LNCaP clone FGC (cell line): ENCODE results near the gene WDR87.
A peak's percentile ranks its signal among the peaks of the same experiment; 100 is the strongest.

Experiments used
- DNase-seq: peaks from one replicate; pipeline ENCODE4 v3.0.0-alpha.2; 2011; ENCODE audit warnings: low read depth
- H3K4me3 ChIP-seq: 2 replicates; pipeline ENCODE4 v1.5.1; 2011; ENCODE audit warnings: mild to moderate bottlenecking, low read depth, low read length, control low read depth
- TF ChIP-seq, protein P1 (sequence below): IDR thresholded peaks from 2 replicates; pipeline ENCODE4 v1.5.1; 2012; ENCODE audit warnings: mild to moderate bottlenecking; ENCODE audit not compliant: control insufficient read depth, insufficient read depth; ENCODE audit errors: extremely low read depth

Gene WDR87

DNA sequence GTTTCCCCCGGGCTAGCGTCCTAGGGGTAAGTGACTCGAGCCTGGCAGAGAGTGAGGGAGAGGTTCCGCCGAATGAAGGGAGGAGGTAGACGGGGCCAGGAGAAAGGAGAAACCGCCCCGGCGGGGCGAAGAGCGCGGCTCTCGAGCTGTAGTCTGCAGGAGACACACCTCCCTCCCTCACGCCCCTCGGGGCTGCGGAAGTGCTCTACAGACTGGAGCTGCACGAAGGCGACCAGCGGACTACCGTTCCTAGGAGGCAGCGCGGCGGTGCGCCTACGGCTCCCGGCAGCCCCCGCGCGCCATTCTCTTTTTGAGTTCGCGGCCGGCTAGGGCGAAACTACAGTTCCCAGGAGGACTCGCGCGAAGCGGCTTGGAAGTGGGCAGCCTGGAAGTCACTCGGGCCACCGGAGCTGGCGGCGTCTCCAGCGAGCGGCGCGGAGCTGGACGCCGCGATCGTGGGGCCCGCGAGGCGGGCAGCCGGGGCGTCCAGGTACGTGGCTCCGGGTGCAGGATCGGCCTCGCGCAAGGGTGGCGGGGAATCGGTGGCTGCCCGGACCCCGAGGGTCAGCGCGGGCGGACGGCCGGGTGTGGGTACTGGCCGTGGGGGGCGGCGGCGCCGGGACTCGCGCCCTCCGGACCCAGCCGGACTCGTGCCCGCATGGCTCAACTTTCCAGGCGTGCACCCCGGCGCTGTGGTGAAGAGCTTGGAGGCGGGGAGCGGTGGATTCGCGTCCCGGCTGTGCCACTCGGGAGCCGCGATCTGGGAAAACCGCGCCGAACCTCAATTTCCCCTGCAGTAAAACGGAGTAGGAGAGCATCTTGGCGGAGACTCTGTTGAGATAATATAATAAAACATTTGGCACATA, 708 bp upstream of the WDR87 start, which contains the start of gene SIPA1L3:
Gene SIPA1L3 (plus strand): TSS at position 340 of the 866 bp plus-strand sequence. CDS start 174,358 bp downstream, outside the sequence.
- DNase-seq: peak; percentile 86
- TF ChIP-seq, protein P1, sequence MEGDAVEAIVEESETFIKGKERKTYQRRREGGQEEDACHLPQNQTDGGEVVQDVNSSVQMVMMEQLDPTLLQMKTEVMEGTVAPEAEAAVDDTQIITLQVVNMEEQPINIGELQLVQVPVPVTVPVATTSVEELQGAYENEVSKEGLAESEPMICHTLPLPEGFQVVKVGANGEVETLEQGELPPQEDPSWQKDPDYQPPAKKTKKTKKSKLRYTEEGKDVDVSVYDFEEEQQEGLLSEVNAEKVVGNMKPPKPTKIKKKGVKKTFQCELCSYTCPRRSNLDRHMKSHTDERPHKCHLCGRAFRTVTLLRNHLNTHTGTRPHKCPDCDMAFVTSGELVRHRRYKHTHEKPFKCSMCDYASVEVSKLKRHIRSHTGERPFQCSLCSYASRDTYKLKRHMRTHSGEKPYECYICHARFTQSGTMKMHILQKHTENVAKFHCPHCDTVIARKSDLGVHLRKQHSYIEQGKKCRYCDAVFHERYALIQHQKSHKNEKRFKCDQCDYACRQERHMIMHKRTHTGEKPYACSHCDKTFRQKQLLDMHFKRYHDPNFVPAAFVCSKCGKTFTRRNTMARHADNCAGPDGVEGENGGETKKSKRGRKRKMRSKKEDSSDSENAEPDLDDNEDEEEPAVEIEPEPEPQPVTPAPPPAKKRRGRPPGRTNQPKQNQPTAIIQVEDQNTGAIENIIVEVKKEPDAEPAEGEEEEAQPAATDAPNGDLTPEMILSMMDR: no peak
- peak within 1 kb of the TSS; percentile 76 for H3K4me3 ChIP-seq

DNA sequence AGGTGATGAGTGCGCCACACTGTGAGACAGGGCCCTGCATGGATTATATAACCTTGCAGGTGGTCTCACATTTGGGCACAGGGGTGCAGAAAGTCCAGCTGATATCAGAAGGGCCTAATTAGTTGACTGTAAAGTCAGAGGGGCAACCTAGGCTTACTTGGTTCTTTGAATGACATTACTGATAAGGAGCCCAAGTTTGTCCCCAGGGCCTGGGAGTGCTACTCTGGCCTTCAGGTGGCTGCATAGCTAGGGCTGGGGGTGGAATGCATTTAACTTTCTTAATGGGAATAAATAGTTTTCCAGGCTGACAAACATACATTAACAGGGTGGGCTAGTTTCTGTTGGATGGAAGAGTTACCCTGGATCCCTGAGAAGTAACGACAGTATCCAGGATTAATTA, 3.3 kb downstream of the WDR87 start:
- no peak overlapping the region for H3K4me3 ChIP-seq
- DNase-seq: no peak
- TF ChIP-seq, protein P1: no peak

DNA sequence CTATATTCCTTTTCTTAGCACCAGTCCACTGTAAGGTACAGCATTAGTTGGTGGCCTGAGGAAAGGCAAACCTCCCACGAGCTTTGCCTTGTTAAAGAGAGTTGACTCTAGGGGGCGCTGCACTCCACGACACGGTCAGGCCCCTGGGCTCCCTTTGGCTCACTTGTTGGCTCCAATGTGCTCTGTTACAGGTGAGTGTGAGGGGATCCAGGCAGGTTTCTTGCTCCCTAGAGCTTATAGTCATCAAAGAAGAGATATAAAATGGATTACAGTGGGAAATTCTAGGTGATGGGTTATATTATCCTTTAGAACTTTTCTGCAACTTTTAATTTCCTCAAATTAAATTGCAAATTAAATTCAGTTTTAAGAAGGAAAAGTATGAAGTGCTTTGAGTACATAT, 3.7 kb downstream of the WDR87 start:
- H3K4me3 ChIP-seq: no peak overlapping the region
- DNase-seq: peak; percentile 51
- TF ChIP-seq, protein P1: peak; percentile 85

DNA sequence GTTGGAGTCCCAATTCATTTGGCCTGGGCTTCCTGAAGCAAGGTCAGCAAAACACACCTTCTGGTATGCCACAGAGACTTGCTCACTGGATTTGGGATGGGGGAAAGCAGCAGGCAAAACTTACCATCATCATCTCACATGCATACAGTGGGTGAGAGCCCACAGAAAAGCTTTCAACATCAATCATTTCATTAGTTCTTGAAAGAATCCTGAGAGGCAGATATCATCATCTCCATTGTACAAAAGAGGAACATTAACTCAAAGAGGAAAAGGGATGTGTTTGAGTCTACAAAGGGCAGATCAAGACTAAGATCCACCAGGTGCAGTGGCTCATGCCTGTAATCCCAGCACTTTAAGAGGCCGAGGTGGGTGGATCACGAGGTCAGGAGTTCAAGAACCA, 6.4 kb downstream of the WDR87 start:
- DNase-seq: no peak
- H3K4me3 ChIP-seq: no peak overlapping the region
- TF ChIP-seq, protein P1: no peak

DNA sequence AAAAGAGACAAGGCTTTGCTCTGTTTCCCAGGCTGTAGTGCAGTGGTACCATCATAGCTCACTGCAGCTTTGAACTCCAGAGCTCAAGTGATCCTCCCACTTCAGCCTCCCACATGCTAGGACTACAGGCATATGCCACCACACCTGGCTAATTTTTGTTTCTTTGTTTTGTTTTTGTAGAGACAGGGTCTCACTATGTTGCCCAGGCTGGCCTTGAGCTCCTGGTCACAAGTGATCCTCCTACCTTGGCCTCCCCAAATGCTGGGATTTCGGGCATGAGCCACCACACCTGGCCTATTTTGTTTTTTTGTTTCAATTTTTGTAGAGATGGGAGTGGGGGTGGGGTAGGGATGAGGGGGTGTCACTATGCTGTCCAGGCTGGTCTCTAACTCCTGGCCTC, 6.9 kb downstream of the WDR87 start:
- TF ChIP-seq, protein P1: no peak
- no peak for DNase-seq
- no peak overlapping the region for H3K4me3 ChIP-seq

DNA sequence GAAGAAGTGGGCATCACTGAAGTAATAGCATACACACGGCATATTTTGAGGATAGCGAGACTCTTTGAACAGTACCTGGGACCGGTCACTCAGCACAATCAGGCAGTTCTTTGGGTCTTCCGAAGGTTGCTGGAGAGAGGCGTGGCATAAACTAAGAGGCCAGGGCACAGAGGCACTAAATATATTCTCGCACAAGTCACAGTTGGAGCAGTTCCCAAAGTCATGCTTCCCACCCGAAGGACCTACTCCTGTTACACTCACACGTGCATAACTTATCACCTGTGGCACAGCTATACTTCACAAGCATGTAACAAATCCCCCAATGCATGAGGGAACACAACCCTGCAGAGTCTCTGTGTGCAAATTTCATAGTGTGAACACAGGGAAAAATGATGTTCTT, 10.2 kb downstream of the WDR87 start:
- no peak for DNase-seq
- TF ChIP-seq, protein P1: no peak
- no peak overlapping the region for H3K4me3 ChIP-seq
